Choroid plexus epithelial cell (primary cell): ENCODE data around the gene MILR1.

Experiments used
- DNase-seq: peaks from one replicate; pipeline ENCODE4 v3.0.0-alpha.2; 2010; ENCODE audit warnings: low read depth
- H3K4me3 ChIP-seq: 2 replicates; pipeline ENCODE4 v1.5.1; 2011; ENCODE audit warnings: low read depth, mild to moderate bottlenecking, control low read depth, low read length, moderate library complexity
- CTCF ChIP-seq: conservative IDR thresholded peaks from 2 replicates; pipeline ENCODE4 v1.5.1; 2011; ENCODE audit warnings: low read depth, mild to moderate bottlenecking, control low read depth, inconsistent platforms, low read length, moderate library complexity

MILR1 gene

GRCh38 chr17:64403881-64404460, 44.9 kb upstream of the MILR1 start:
- no peak for TF ChIP-seq CTCF

DNA sequence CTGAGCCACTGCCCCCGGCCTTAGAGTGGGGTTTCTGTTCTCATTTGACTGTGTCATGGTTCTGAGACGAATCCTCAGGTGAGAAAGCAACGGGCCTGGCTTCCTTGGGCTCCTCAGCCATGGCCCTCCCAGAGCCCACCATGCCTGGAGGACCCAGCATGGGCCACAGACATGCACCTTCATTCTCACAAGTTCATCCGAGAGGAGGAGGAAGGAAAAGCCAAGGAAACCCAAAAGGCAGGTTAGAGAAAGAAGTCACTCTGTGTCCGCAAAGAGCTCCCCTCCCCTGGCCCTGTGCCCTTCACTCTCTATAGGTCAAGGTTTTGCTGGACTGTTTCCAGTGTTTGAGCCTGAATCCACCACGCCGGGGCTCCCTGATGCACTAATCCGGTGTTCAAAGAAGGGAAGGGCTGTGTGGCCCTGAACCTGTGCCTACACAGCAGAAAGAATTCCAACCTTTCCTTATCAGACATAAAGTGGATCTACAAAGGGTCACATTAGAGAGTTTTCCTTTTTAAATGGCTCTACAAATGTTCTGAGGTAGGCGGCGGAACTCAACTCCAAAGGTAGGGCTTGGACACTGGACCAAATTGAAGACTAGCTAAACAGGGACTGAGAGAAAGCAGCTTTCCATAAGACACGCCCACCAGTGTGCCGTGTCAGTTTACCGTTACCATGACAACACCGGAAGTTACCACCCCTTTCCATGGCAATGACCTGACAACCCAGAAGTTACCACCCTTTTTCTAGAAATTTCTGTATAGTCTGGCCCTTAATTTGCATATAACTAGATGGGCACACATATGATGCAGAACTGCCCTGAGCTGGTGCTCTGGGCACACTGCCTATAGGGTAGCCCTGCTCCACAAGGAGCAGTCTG, 42.4 kb upstream of the MILR1 start:
- peak; percentile 28 for DNase-seq
- TF ChIP-seq CTCF: no peak
- H3K4me3 ChIP-seq: no peak overlapping the region

More at GRCh38 chr17:64403881-64404460, 44.9 kb upstream of the MILR1 start:
- DNase-seq: no peak
- H3K4me3 ChIP-seq: no peak overlapping the region

DNA sequence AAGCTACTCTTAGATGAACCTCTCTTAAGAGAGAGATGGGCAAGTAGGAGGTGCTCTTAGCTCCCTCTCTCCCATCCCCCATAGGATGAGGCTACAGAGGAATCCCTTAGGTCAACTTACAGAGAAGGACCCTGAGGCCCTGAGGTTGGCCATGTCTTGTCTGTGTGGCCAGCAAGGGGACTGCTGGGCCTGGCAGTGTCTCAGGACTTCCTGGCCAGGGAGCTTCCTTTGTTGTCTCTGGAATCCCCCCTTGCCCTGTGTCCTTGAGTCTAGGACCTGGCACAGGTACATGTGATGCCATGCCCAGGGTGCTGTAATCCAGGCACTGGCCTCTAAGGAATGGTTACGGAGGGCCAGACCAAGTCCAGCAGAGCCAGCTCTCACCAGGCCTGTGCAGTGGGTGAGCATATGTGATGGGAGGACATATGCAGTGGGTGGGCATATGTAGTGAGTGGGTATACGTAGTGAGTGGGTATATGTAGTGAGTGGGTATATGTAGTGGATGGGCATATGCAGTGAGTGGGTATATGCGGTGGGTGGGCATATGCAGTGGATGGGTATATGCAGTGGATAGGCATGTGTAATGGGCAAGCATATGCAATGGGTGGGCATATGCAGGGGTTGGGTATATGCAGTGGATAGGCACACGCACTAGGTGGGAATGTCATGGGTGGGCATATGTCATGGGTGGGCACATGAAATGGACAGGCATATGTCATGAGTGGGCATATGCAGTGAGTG, 38.0 kb upstream of the MILR1 start:
- TF ChIP-seq CTCF: no peak
- H3K4me3 ChIP-seq: no peak overlapping the region
- DNase-seq: no peak

DNA sequence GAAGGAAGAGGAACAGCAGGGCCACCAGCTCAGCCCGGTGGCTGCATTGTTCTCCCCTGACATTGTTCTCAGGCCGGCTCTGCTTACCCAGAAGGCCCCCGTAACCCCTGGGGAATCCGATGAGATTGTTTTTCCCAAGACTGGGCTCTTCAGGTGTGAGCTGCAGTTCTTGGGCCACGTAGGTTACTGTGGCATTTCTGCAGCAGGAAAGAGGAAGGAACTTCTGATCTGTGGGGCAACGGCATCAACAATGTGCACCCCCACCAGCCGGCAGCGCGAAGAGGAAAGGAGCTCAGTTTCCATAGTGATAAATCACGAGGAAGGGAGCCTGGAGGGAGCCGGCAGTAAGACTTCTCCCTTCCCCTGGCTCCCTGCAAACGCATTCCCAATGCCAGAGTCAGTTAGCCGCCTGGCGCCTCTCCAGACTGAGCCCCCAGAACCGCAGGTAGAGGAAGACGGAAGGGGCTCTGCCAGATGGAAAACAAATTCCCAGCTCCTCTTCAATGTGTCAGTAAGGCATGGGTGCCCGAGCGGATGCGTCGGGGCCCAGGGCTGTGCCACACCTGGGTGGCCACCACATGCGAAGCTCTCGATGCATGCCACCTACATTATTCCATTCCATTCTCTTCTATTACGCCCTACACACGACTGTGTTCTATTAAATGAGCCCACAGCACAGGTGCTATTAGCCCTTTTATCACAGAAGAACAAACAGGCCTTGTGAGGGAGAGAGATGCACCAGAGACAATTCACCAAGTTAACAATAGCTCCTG, 36.7 kb upstream of the MILR1 start:
- H3K4me3 ChIP-seq: peak overlapping the region; percentile 42
- DNase-seq: peak; percentile 51

DNA sequence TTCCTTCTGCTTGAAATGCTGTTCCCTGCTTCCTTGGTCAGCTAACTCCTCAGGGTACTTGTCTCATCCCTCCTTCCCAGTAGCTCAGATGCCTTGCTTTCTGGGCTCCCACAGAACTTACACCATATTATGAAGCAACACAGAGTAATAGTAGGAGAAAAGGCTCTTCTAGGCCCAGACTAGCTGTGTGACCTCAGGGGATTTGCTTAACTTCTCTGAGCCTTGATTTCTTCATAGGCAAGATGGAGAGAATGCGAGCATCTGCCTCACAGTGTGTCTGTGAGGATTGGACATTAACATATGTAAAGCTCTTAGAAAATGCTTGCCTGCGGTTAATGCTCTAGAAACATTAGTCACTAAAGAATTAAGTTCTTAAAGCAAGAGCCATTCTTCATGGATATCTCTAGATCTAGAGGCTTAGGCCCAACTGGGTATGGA, 36.0 kb upstream of the MILR1 start:
- DNase-seq: no peak
- no peak overlapping the region for H3K4me3 ChIP-seq
- no peak for TF ChIP-seq CTCF

More for the DNA sequence above, 36.7 kb upstream of the MILR1 start:
- no peak for TF ChIP-seq CTCF

- no peak overlapping the region for H3K4me3 ChIP-seq
- no peak for TF ChIP-seq CTCF
- no peak for DNase-seq
Measured at GRCh38 chr17:64413513-64413912, 35.4 kb upstream of the MILR1 start.
